GM18511 (cell line): Measurements from ENCODE around the gene TMEM120B.

Experiments
- ATAC-seq: cut with Tn5 transposase; IDR thresholded peaks from one replicate; pipeline ENCODE4 v1.9.1; 2021; ENCODE audit warnings: mild to moderate bottlenecking, moderate library complexity; ENCODE audit not compliant: unreplicated experiment

Gene TMEM120B

GRCh38 chr12:121770813-121771625 is 58.5 kb downstream of the TMEM120B start:
- ATAC-seq: no peak

GRCh38 chr12:121773011-121773777 is 60.6 kb downstream of the TMEM120B start:
- ATAC-seq: peak; percentile 80

GRCh38 chr12:121774968-121775474 is 62.5 kb downstream of the TMEM120B start:
- ATAC-seq: no peak

- ATAC-seq: no peak
Measured at GRCh38 chr12:121775501-121775900, 62.9 kb downstream of the TMEM120B start.

GRCh38 chr12:121776190-121777098 is 63.9 kb downstream of the TMEM120B start:
- peak; percentile 67 for ATAC-seq

- ATAC-seq: no peak
Measured at GRCh38 chr12:121778567-121779421, 66.2 kb downstream of the TMEM120B start.

- no peak for ATAC-seq
Measured at GRCh38 chr12:121779422-121779895, 66.9 kb downstream of the TMEM120B start.

- ATAC-seq: no peak
Measured at GRCh38 chr12:121780429-121780828, 67.9 kb downstream of the TMEM120B start.

- peak; percentile 30 for ATAC-seq
Measured at GRCh38 chr12:121781484-121781997, 69.0 kb downstream of the TMEM120B start.

- peak; percentile 72 for ATAC-seq
Measured at GRCh38 chr12:121781998-121782979, 69.7 kb downstream of the TMEM120B start.

GRCh38 chr12:121783766-121784165 is 71.2 kb downstream of the TMEM120B start:
- ATAC-seq: no peak

- no peak for ATAC-seq
Measured at GRCh38 chr12:121784460-121784859, 71.9 kb downstream of the TMEM120B start.

- no peak for ATAC-seq
Measured at GRCh38 chr12:121786440-121786825, 73.9 kb downstream of the TMEM120B start.

GRCh38 chr12:121787063-121788025 is 74.8 kb downstream of the TMEM120B start:
- no peak for ATAC-seq

GRCh38 chr12:121788176-121788818 is 75.7 kb downstream of the TMEM120B start:
- ATAC-seq: no peak

GRCh38 chr12:121789233-121789781 is 76.8 kb downstream of the TMEM120B start:
- ATAC-seq: no peak
